HepG2 (cell line): Measurements from ENCODE around the gene COG8. TPM values are rescaled to one million over a fixed set of nuclear protein-coding genes. Genes with fewer than 3 reads are reported as not detected.

Experiments
- BRCA1 ChIP-seq: sonication (generic); formaldehyde crosslinking; IDR thresholded peaks from 2 replicates; pipeline ENCODE4 v1.4.0; 2020; ENCODE audit warnings: missing genetic modification reagents
- FOXJ3 ChIP-seq: sonication (generic); formaldehyde crosslinking; IDR thresholded peaks from 2 replicates; pipeline ENCODE4 v1.4.0; 2020; ENCODE audit warnings: missing genetic modification reagents, mild to moderate bottlenecking, borderline replicate concordance
- GTF2F1 ChIP-seq: fragments of 150-350 bp; IDR thresholded peaks from 2 replicates; pipeline ENCODE4 v1.6.1; 2014; ENCODE audit warnings: low read length
- GTF3A ChIP-seq: sonication (generic); formaldehyde crosslinking; conservative IDR thresholded peaks from 2 replicates; pipeline ENCODE4 v1.4.0; 2020; ENCODE audit warnings: mild to moderate bottlenecking, missing genetic modification reagents
- PHF8 ChIP-seq: sonication (generic); formaldehyde crosslinking; IDR thresholded peaks from 2 replicates; pipeline ENCODE4 v1.5.0; 2020; ENCODE audit warnings: missing genetic modification reagents
- PLRG1 ChIP-seq: fragments of 450-650 bp; conservative IDR thresholded peaks from 2 replicates; pipeline ENCODE4 v1.6.1; 2016
- SALL1 ChIP-seq: sonication (generic); formaldehyde crosslinking; IDR thresholded peaks from 2 replicates; pipeline ENCODE4 v1.8.0; 2022; ENCODE audit warnings: mild to moderate bottlenecking, missing genetic modification reagents
- SNAI1 ChIP-seq: sonication (generic); formaldehyde crosslinking; IDR thresholded peaks from 2 replicates; pipeline ENCODE4 v1.5.0; 2020; ENCODE audit warnings: mild to moderate bottlenecking, missing genetic modification reagents, borderline replicate concordance
- SOX6 ChIP-seq, 2 experiments: fragments of 450-650 bp in 1 of 2; sonication (generic) in 1 of 2; formaldehyde crosslinking in 1 of 2; IDR thresholded peaks; 2 replicates each; pipeline versions ENCODE4 v1.4.0 to v1.6.1; 2017 to 2020; ENCODE audit warnings: antibody characterized with exemption in 1 of 2, mild to moderate bottlenecking in 1 of 2, missing genetic modification reagents in 1 of 2
- ZNF773 ChIP-seq: sonication (generic); formaldehyde crosslinking; IDR thresholded peaks from 2 replicates; pipeline ENCODE4 v1.4.0; 2020; ENCODE audit warnings: missing genetic modification reagents, borderline replicate concordance
- polyA plus RNA-seq, 8 experiments: library from polyadenylated mRNA; depleted of rRNA in 3 of 8; stranded (reverse) in 7 of 8; unstranded in 1 of 8; fragments of >200 nt; fragmentation: Illumina TruSeq in 4 of 8; extraction: Trizol in 4 of 8; gene quantifications; 2 replicates each; pipeline versions ENCODE4 v1.2.1 to v1.2.3, GENCODE V29; 2011 to 2016; ENCODE audit warnings: low read depth in 4 of 8, missing spikeins in 1 of 8, mixed read lengths in 1 of 8; ENCODE audit not compliant: insufficient read depth in 1 of 8
- total RNA-seq, 5 experiments: library from RNA; depleted of rRNA; stranded (reverse); fragments of >200 nt; fragmentation: Illumina TruSeq; extraction: Trizol; gene quantifications; 2 replicates each; pipeline ENCODE4 v1.2.3, GENCODE V29; 2016; ENCODE audit warnings: low read depth in 1 of 5
- TF ChIP-seq, protein P1 (sequence below): sonication (generic); formaldehyde crosslinking; IDR thresholded peaks from 2 replicates; pipeline ENCODE4 v1.5.1; 2020; ENCODE audit warnings: mild to moderate bottlenecking, missing genetic modification reagents, moderate library complexity
- TF ChIP-seq, protein P2 (sequence below): sonication (generic); formaldehyde crosslinking; IDR thresholded peaks from 2 replicates; pipeline ENCODE4 v1.4.0; 2020; ENCODE audit warnings: missing genetic modification reagents, mild to moderate bottlenecking, borderline replicate concordance
- TF ChIP-seq, protein P3 (sequence below): sonication (generic); formaldehyde crosslinking; IDR thresholded peaks from 2 replicates; pipeline ENCODE4 v1.5.1; 2020; ENCODE audit warnings: mild to moderate bottlenecking, missing genetic modification reagents, borderline replicate concordance
- TF ChIP-seq, protein P4 (sequence below): sonication (generic); formaldehyde crosslinking; IDR thresholded peaks from 2 replicates; pipeline ENCODE4 v1.4.0; 2020; ENCODE audit warnings: missing genetic modification reagents, low read depth, mild to moderate bottlenecking, borderline replicate concordance
- TF ChIP-seq, protein P5 (sequence below): IDR thresholded peaks from 2 replicates; pipeline ENCODE4 v1.4.0; 2020; ENCODE audit warnings: mild to moderate bottlenecking, missing genetic modification reagents

COG8 gene
- total and polyA plus RNA-seq, 2 of the 13 experiments (the other 11 are each of a cell fraction or from before 2014, with no cell fraction given), result 45.5 to 52.1 TPM

DNA sequence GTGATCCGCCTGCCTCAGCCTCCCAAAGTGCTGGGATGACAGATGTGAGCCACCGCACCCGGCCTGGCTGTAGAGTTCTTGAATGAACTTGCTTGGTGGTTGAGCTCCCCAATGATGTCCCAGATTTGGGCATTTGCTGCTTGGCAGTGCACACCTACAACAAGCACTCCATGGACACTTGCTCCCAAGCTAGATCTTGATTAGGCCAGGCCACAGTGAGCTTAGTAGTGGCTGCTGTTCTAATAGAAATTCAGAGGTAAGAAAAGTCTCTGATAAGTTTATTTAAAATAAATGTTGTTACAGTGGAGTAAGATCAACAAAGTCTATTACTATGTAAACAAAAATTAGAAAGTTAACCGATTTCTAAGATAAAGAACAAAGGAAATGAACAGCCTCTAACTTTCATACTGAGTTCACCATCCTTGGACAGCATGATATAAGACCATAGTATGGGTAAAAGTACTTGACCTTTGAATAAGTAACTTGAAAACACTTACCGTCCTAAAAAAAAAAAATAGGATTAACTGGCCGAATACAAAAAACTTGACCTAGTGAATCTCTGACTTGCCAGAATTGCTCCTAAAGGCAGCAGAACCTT lies 11.3 kb upstream of the COG8 start (continued):
- TF ChIP-seq, protein P1, sequence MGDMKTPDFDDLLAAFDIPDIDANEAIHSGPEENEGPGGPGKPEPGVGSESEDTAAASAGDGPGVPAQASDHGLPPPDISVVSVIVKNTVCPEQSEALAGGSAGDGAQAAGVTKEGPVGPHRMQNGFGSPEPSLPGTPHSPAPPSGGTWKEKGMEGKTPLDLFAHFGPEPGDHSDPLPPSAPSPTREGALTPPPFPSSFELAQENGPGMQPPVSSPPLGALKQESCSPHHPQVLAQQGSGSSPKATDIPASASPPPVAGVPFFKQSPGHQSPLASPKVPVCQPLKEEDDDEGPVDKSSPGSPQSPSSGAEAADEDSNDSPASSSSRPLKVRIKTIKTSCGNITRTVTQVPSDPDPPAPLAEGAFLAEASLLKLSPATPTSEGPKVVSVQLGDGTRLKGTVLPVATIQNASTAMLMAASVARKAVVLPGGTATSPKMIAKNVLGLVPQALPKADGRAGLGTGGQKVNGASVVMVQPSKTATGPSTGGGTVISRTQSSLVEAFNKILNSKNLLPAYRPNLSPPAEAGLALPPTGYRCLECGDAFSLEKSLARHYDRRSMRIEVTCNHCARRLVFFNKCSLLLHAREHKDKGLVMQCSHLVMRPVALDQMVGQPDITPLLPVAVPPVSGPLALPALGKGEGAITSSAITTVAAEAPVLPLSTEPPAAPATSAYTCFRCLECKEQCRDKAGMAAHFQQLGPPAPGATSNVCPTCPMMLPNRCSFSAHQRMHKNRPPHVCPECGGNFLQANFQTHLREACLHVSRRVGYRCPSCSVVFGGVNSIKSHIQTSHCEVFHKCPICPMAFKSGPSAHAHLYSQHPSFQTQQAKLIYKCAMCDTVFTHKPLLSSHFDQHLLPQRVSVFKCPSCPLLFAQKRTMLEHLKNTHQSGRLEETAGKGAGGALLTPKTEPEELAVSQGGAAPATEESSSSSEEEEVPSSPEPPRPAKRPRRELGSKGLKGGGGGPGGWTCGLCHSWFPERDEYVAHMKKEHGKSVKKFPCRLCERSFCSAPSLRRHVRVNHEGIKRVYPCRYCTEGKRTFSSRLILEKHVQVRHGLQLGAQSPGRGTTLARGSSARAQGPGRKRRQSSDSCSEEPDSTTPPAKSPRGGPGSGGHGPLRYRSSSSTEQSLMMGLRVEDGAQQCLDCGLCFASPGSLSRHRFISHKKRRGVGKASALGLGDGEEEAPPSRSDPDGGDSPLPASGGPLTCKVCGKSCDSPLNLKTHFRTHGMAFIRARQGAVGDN (CRISPR knock-in tag), result 0 out of 2 replicates have a peak, but pooled peaks have one; percentile 28
- TF ChIP-seq, protein P2, sequence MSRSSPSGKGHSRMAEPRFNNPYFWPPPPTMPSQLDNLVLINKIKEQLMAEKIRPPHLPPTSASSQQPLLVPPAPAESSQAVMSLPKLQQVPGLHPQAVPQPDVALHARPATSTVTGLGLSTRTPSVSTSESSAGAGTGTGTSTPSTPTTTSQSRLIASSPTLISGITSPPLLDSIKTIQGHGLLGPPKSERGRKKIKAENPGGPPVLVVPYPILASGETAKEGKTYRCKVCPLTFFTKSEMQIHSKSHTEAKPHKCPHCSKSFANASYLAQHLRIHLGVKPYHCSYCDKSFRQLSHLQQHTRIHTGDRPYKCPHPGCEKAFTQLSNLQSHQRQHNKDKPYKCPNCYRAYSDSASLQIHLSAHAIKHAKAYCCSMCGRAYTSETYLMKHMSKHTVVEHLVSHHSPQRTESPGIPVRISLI (CRISPR knock-in tag), result peak; percentile 57; the same call in 1 of the 2 replicates
- TF ChIP-seq, protein P3, sequence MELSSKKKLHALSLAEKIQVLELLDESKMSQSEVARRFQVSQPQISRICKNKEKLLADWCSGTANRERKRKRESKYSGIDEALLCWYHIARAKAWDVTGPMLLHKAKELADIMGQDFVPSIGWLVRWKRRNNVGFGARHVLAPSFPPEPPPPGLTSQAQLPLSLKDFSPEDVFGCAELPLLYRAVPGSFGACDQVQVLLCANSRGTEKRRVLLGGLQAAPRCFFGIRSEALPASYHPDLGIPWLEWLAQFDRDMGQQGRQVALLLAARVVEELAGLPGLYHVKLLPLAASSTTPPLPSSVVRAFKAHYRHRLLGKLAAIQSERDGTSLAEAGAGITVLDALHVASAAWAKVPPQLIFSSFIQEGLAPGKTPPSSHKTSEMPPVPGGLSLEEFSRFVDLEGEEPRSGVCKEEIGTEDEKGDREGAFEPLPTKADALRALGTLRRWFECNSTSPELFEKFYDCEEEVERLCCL (CRISPR knock-in tag), result no peak
- TF ChIP-seq, protein P4, sequence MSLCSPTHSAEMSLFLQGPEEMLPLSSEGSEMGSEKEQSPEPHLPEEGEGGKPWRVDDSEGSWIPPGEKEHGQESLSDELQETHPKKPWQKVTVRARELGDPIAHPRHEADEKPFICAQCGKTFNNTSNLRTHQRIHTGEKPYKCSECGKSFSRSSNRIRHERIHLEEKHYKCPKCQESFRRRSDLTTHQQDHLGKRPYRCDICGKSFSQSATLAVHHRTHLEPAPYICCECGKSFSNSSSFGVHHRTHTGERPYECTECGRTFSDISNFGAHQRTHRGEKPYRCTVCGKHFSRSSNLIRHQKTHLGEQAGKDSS, result no peak
- TF ChIP-seq FOXJ3 (CRISPR knock-in tag), result peak; percentile 46; the same call in 1 of the 2 replicates
- TF ChIP-seq, protein P5, sequence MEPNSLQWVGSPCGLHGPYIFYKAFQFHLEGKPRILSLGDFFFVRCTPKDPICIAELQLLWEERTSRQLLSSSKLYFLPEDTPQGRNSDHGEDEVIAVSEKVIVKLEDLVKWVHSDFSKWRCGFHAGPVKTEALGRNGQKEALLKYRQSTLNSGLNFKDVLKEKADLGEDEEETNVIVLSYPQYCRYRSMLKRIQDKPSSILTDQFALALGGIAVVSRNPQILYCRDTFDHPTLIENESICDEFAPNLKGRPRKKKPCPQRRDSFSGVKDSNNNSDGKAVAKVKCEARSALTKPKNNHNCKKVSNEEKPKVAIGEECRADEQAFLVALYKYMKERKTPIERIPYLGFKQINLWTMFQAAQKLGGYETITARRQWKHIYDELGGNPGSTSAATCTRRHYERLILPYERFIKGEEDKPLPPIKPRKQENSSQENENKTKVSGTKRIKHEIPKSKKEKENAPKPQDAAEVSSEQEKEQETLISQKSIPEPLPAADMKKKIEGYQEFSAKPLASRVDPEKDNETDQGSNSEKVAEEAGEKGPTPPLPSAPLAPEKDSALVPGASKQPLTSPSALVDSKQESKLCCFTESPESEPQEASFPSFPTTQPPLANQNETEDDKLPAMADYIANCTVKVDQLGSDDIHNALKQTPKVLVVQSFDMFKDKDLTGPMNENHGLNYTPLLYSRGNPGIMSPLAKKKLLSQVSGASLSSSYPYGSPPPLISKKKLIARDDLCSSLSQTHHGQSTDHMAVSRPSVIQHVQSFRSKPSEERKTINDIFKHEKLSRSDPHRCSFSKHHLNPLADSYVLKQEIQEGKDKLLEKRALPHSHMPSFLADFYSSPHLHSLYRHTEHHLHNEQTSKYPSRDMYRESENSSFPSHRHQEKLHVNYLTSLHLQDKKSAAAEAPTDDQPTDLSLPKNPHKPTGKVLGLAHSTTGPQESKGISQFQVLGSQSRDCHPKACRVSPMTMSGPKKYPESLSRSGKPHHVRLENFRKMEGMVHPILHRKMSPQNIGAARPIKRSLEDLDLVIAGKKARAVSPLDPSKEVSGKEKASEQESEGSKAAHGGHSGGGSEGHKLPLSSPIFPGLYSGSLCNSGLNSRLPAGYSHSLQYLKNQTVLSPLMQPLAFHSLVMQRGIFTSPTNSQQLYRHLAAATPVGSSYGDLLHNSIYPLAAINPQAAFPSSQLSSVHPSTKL (CRISPR knock-in tag), result peak; percentile 46; the same call in 1 of the 2 replicates
- no peak for TF ChIP-seq PHF8 (CRISPR knock-in tag)
- no peak for TF ChIP-seq GTF3A (CRISPR knock-in tag)
- TF ChIP-seq GTF2F1, result no peak
- no peak for TF ChIP-seq PLRG1
- TF ChIP-seq SALL1, result 0 out of 2 replicates have a peak, but pooled peaks have one; percentile 31
- no peak for TF ChIP-seq SOX6 (IDR thresholded peaks at IDR 0.05)
- TF ChIP-seq SOX6 (CRISPR knock-in tag; IDR thresholded peaks at IDR 0.05), result no peak; the same call in 1 of the 2 replicates
- 0 out of 2 replicates have a peak, but pooled peaks have one; percentile 6 for TF ChIP-seq SNAI1 (CRISPR knock-in tag)
- no peak for TF ChIP-seq ZNF773 (CRISPR knock-in tag)
- TF ChIP-seq BRCA1 (CRISPR knock-in tag), result no peak
